Measurements from ENCODE around the gene RIOK1. TPM values are rescaled to one million over a fixed set of nuclear protein-coding genes. Genes with fewer than 3 reads are reported as not detected.

The RIOK1 gene
- total RNA-seq, 1 donor from 2014 or later = 4.9 TPM

- no peaks in the 10 kb centered on the region for H3K9me3 ChIP-seq
- H3K27me3 ChIP-seq = no peaks in the 10 kb centered on the region
- intact Hi-C loops (cut with DNase I) = no loop called here
- no peak for TF ChIP-seq CTCF (IDR thresholded peaks at IDR 0.05)
- no peaks in the 10 kb centered on the region for H3K4me1 ChIP-seq
- no peak overlapping the region for H3K27ac ChIP-seq
- H3K4me3 ChIP-seq = no peak overlapping the region
- H3K36me3 ChIP-seq = no peaks in the 10 kb centered on the region
- DNase-seq (ENCODE audit: low spot score in 2 of 2) = no peak
Measured at GRCh38 chr6:7445885-7446461, 56.4 kb downstream of the RIOK1 start.

- DNase-seq (ENCODE audit: low spot score in 2 of 2) = no peak
- Histone ChIP-seq H3K36me3 (no peaks in the 10 kb centered on the region), H3K9me3 (no peaks in the 10 kb centered on the region), H3K4me1 (no peaks in the 10 kb centered on the region), H3K27ac (no peak overlapping the region), H3K4me3 (no peak overlapping the region), H3K27me3 (no peaks in the 10 kb centered on the region)
- intact Hi-C loops (cut with DNase I) = no loop called here
- TF ChIP-seq CTCF (IDR thresholded peaks at IDR 0.05) = no peak
Measured at GRCh38 chr6:7446619-7447325, 57.2 kb downstream of the RIOK1 start.

GRCh38 chr6:7448232-7448631 lies 58.6 kb downstream of the RIOK1 start:
- H3K9me3 ChIP-seq = no peaks in the 10 kb centered on the region
- H3K27ac ChIP-seq = no peak overlapping the region
- H3K27me3 ChIP-seq = no peaks in the 10 kb centered on the region
- no peaks in the 10 kb centered on the region for H3K4me1 ChIP-seq
- DNase-seq (ENCODE audit: low spot score in 2 of 2) = no peak
- no peak overlapping the region for H3K4me3 ChIP-seq
- H3K36me3 ChIP-seq = no peaks in the 10 kb centered on the region
- intact Hi-C loops (cut with DNase I) = no loop called here
- no peak for TF ChIP-seq CTCF (IDR thresholded peaks at IDR 0.05)

- Histone ChIP-seq H3K4me1 (no peaks in the 10 kb centered on the region), H3K4me3 (no peak overlapping the region), H3K27ac (no peak overlapping the region), H3K27me3 (no peaks in the 10 kb centered on the region), H3K9me3 (no peaks in the 10 kb centered on the region), H3K36me3 (no peaks in the 10 kb centered on the region)
- no peak for TF ChIP-seq CTCF (IDR thresholded peaks at IDR 0.05)
- DNase-seq (ENCODE audit: low spot score in 2 of 2) = no peak
- intact Hi-C loops (cut with DNase I) = no loop called here
Measured at GRCh38 chr6:7449018-7449417, 59.4 kb downstream of the RIOK1 start.

- no peaks in the 10 kb centered on the region for H3K27me3 ChIP-seq
- intact Hi-C loops (cut with DNase I) = no loop called here
- no peak overlapping the region for H3K27ac ChIP-seq
- H3K4me3 ChIP-seq = no peak overlapping the region
- TF ChIP-seq CTCF (IDR thresholded peaks at IDR 0.05) = no peak
- no peaks in the 10 kb centered on the region for H3K36me3 ChIP-seq
- no peaks in the 10 kb centered on the region for H3K9me3 ChIP-seq
- DNase-seq (ENCODE audit: low spot score in 2 of 2) = no peak
- no peaks in the 10 kb centered on the region for H3K4me1 ChIP-seq
Measured at GRCh38 chr6:7451326-7451725, 61.7 kb downstream of the RIOK1 start.
